Activated CD8-positive, alpha-beta T cell treated with anti-CD3 and anti-CD28 coated beads for 36 hours (primary cell): ENCODE data around the gene PLAAT5. TPM values are rescaled to one million over a fixed set of nuclear protein-coding genes. Genes with fewer than 3 reads are reported as not detected.

Experiments used
- ATAC-seq: fragments of 200-7000 bp; cut with Tn5 transposase; one replicate; pipeline ENCODE4 v1.10.0; 2021; ENCODE audit warnings: mild to moderate bottlenecking, moderate library complexity
- CTCF ChIA-PET: fragments of 350-600 bp; sonication (Branson Sonifier 250); formaldehyde crosslinking; loops from one replicate; lab custom pipeline; 2021; ENCODE audit warnings: antibody characterized with exemption; lab: Charles Lee
- POLR2A ChIA-PET: fragments of 350-600 bp; sonication (Branson Sonifier 250); formaldehyde crosslinking; loops from one replicate; lab custom pipeline; 2021; ENCODE audit warnings: antibody characterized with exemption; lab: Charles Lee
- DNase-seq: peaks from one replicate; pipeline ENCODE4 v3.0.0-alpha.2; 2020
- H3K27ac Mint-ChIP-seq: one replicate; pipeline ENCODE4 v1.8.0; 2021; ENCODE audit warnings: mild to moderate bottlenecking, mixed read lengths
- H3K27me3 Mint-ChIP-seq: one replicate; pipeline ENCODE4 v1.8.0; 2021; ENCODE audit warnings: mixed read lengths
- H3K36me3 Mint-ChIP-seq: one replicate; pipeline ENCODE4 v1.8.0; 2021; ENCODE audit warnings: low read depth, mixed read lengths
- H3K4me1 Mint-ChIP-seq: one replicate; pipeline ENCODE4 v1.8.0; 2021; ENCODE audit warnings: low read depth, mixed read lengths
- H3K4me3 Mint-ChIP-seq: one replicate; pipeline ENCODE4 v1.8.0; 2021; ENCODE audit warnings: mild to moderate bottlenecking, moderate library complexity, mixed read lengths
- H3K9me3 Mint-ChIP-seq: one replicate; pipeline ENCODE4 v1.8.0; 2021; ENCODE audit warnings: mixed read lengths
- CTCF ChIP-seq: fragments of 200-600 bp; IDR thresholded peaks from one replicate; pipeline ENCODE4 v1.8.0; 2022; ENCODE audit warnings: antibody characterized with exemption, mild to moderate bottlenecking
- intact Hi-C: fragments of 100-400 bp; cut with micrococcal nuclease; formaldehyde crosslinking; loops from one replicate; pipeline ENCODE4 v1.10.0; 2022
- total RNA-seq, 2 experiments: library from RNA; stranded (reverse); gene quantifications; one replicate each; pipeline ENCODE4 v1.2.3, GENCODE V29; 2021

Gene PLAAT5
- total RNA-seq, 2 experiments from 2014 or later: 0.16 to 0.29 TPM

GRCh38 chr11:63507511-63507910 is 16.5 kb upstream of the PLAAT5 start:
- H3K27ac Mint-ChIP-seq: no peak overlapping the region
- intact Hi-C loops: no loop called here
- CTCF ChIA-PET: interaction anchor here (1.4 to 1.9 kb wide), 2 partner anchors 69 to 131 kb away, joined by 3 to 7 read pairs; no protein-coding TSS in a partner anchor
- H3K9me3 Mint-ChIP-seq: no peaks in the 10 kb centered on the region
- no peaks in the 10 kb centered on the region for H3K36me3 Mint-ChIP-seq
- no peaks in the 10 kb centered on the region for H3K27me3 Mint-ChIP-seq
- TF ChIP-seq CTCF: no peak
- POLR2A ChIA-PET: no interaction called here
- no peak for ATAC-seq
- no peak overlapping the region for H3K4me3 Mint-ChIP-seq
- H3K4me1 Mint-ChIP-seq: no peaks in the 10 kb centered on the region
- DNase-seq: no peak

DNA sequence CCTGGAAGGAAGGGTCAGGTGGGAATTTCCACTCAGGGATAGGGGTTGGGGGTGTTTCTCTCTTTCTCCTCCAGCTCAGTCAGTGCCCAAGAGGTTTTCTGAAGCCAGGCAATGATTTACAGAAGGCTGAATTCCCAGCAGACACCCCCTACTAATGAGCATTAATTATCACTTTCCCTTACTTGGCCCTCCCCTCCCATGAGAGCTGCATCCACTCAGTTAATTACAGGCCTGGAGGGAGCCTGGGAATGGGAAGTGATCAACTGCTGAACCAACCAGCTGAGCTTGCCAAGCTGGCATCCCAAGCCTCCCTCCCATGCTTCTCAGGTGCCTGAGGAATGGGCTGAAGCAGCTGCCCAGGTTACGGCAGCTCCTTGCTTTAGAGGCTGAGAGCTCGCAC is 15.9 kb upstream of the PLAAT5 start:
- peaks cover 4% of the 10 kb centered on the region for H3K4me1 Mint-ChIP-seq

DNA sequence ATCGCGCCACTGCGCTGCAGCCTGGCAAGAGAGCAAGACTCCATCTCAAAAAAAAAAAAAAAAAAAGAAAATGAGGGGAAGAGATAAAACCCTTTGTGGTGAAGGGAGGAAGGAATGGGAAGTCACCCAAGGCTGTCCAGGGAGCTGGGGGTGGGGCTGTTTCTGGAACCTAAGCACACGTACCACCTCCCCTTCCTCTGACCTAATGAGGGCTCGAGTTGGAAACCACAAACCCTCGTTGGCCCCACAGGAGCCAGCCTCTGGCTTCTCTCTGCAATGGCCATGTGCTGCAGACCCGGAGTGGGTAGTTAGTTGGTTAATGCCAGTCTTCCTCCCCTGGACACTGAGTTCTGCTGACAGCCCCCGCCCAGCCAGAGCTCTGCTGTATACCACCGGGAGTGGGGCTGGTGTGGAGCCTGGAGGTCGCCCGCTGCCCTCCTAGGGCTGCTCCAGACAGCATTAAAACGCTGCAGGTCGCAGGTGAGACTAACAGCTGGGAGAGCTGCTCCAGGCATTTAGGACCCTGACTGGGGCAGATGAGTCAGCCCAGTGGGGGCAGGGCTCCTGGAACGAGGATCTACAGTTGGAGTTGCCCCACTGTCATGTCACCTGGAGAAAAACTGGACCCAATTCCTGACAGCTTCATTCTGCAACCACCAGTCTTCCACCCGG is 15.0 kb upstream of the PLAAT5 start, which contains the start of gene LGALS12:
Gene LGALS12 (plus strand): TSS at position 228 of the 672 bp plus-strand sequence. CDS start 375 bp downstream, at position 603.
- POLR2A ChIA-PET: no interaction called here
- no peak for TF ChIP-seq CTCF
- Mint-ChIP-seq H3K36me3 (no peaks in the 10 kb centered on the region), H3K4me3 (no peak within 1 kb of the TSS), H3K9me3 (peaks cover 5% of the 10 kb centered on the region), H3K27ac (no peak within 1 kb of the TSS), H3K4me1 (peaks cover 4% of the 10 kb centered on the region), H3K27me3 (no peaks in the 10 kb centered on the region)
- CTCF ChIA-PET: interaction anchor here (0.8 to 1.9 kb wide), 4 partner anchors 23 to 132 kb away, joined by 3 to 7 read pairs (median 4); no protein-coding TSS in a partner anchor
- ATAC-seq: no peak
- no peak for DNase-seq
- intact Hi-C loops: no loop called here

More for the DNA sequence above, 15.9 kb upstream of the PLAAT5 start:
- DNase-seq (no peak), ATAC-seq (no peak)
- intact Hi-C loops: no loop called here
- no peaks in the 10 kb centered on the region for H3K27me3 Mint-ChIP-seq
- no peak for TF ChIP-seq CTCF
- no peaks in the 10 kb centered on the region for H3K36me3 Mint-ChIP-seq
- POLR2A ChIA-PET: no interaction called here
- H3K4me3 Mint-ChIP-seq: no peak overlapping the region
- CTCF ChIA-PET: interaction anchor here (1.4 to 1.9 kb wide), 3 partner anchors 24 to 132 kb away, joined by 3 to 7 read pairs (median 3); no protein-coding TSS in a partner anchor
- no peak overlapping the region for H3K27ac Mint-ChIP-seq
- H3K9me3 Mint-ChIP-seq: peaks cover 1% of the 10 kb centered on the region

- no peak overlapping the region for H3K27ac Mint-ChIP-seq
- H3K36me3 Mint-ChIP-seq: peaks cover 3% of the 10 kb centered on the region
- H3K9me3 Mint-ChIP-seq: peaks cover 12% of the 10 kb centered on the region
- no peak for DNase-seq
- no peaks in the 10 kb centered on the region for H3K27me3 Mint-ChIP-seq
- no peak for ATAC-seq
- no peak for TF ChIP-seq CTCF
- peaks cover 4% of the 10 kb centered on the region for H3K4me1 Mint-ChIP-seq
- ChIA-PET CTCF (interaction anchor here (0.8 to 1.3 kb wide), 4 partner anchors 26 to 134 kb away, joined by 3 to 7 read pairs (median 4); no protein-coding TSS in a partner anchor), POLR2A (no interaction called here)
- H3K4me3 Mint-ChIP-seq: no peak overlapping the region
- intact Hi-C loops: no loop called here
These were observed 14.1 kb upstream of the PLAAT5 start for GRCh38 chr11:63504933-63505586.

GRCh38 chr11:63504054-63504453 is 13.1 kb upstream of the PLAAT5 start:
- intact Hi-C loops: no loop called here
- Mint-ChIP-seq H3K27ac (no peak overlapping the region), H3K4me3 (no peak overlapping the region), H3K4me1 (peaks cover 4% of the 10 kb centered on the region), H3K36me3 (peaks cover 3% of the 10 kb centered on the region), H3K27me3 (peaks cover 1% of the 10 kb centered on the region), H3K9me3 (peaks cover 21% of the 10 kb centered on the region)
- CTCF ChIA-PET: interaction anchor here (1.0 to 1.3 kb wide), 2 partner anchors 132 to 135 kb away, joined by 3 to 7 read pairs; no protein-coding TSS in a partner anchor
- DNase-seq: no peak
- POLR2A ChIA-PET: no interaction called here
- no peak for TF ChIP-seq CTCF
- ATAC-seq: no peak
